Pulmonary artery endothelial cell (primary cell): ENCODE results near the gene BSPH1. TPM values are rescaled to one million over a fixed set of nuclear protein-coding genes. Genes with fewer than 3 reads are reported as not detected.
"Not testable (repeated sequence)": the region's sequence is repeated elsewhere in the genome, so short reads cannot be mapped to it uniquely, and the experiment has no call there.

Source experiments
- DNase-seq: peaks from one replicate; pipeline ENCODE4 v3.0.0-alpha.2; 2011; ENCODE audit warnings: low read depth, low spot score
- total RNA-seq: library from RNA; depleted of rRNA; stranded (reverse); fragments of >200 nt; gene quantifications from 2 replicates; pipeline ENCODE4 v1.2.3, GENCODE V29; 2014

Gene BSPH1
- total RNA-seq, 1 donor from 2014 or later, result not detected

- not testable (repeated sequence) for DNase-seq
Observed at GRCh38 chr19:47920107-47920506, 71.9 kb downstream of the BSPH1 start.

Other genes with a start within 250 kb of the BSPH1 start
- gene NOP53, start 246.6 kb downstream of the BSPH1 start, total RNA-seq, result 73.4 and 129 TPM in 2 replicates
- gene SELENOW, start 213.5 kb downstream of the BSPH1 start, total RNA-seq, result 212 and 296 TPM in 2 replicates
- not detected in 2 replicates for gene TPRX1, start 187.6 kb downstream of the BSPH1 start, total RNA-seq
- gene CRX, start 170.2 kb downstream of the BSPH1 start, total RNA-seq, result not detected in 2 replicates
- not detected in 2 replicates for gene TPRX2, start 132.9 kb downstream of the BSPH1 start, total RNA-seq
- not detected in 2 replicates for gene SULT2A1, start 105.9 kb downstream of the BSPH1 start, total RNA-seq
- gene ELSPBP1, start 2.5 kb upstream of the BSPH1 start, total RNA-seq, result not detected in 2 replicates
- gene CABP5, start 51.9 kb upstream of the BSPH1 start, total RNA-seq, result not detected in 2 replicates
- 58.5 and 59.5 TPM in 2 replicates for gene PLA2G4C, start 118.6 kb upstream of the BSPH1 start, total RNA-seq
- gene LIG1, start 178.2 kb upstream of the BSPH1 start, total RNA-seq, result 50.2 and 57.6 TPM in 2 replicates
- 4.5 and 4.9 TPM in 2 replicates for gene ZSWIM9, start 178.5 kb upstream of the BSPH1 start, total RNA-seq